Activated CD8-positive, alpha-beta memory T cell treated with anti-CD3 and anti-CD28 coated beads, Interleukin-2, amount 10 ng/mL, durations not matched to agents 7 days and 5 days (primary cell): ENCODE measurements around the gene VIM. TPM values are rescaled to one million over a fixed set of nuclear protein-coding genes. Genes with fewer than 3 reads are reported as not detected.
"Not testable (repeated sequence)": the region's sequence is repeated elsewhere in the genome, so short reads cannot be mapped to it uniquely, and the experiment has no call there.

Experiments
- ATAC-seq: fragments of 150-1000 bp; cut with Tn5 transposase; one replicate; pipeline ENCODE4 v1.10.0; 2021; ENCODE audit warnings: moderate library complexity
- CTCF ChIA-PET: fragments of 350-600 bp; sonication (Branson Sonifier 250); formaldehyde crosslinking; loops from one replicate; lab custom pipeline; 2021; ENCODE audit warnings: antibody characterized with exemption; lab: Charles Lee
- DNase-seq: peaks from one replicate; pipeline ENCODE4 v3.0.0-alpha.2; 2020
- H3K27ac Mint-ChIP-seq: one replicate; pipeline ENCODE4 v1.8.0; 2021; ENCODE audit warnings: mild to moderate bottlenecking, mixed read lengths
- H3K27me3 Mint-ChIP-seq: one replicate; pipeline ENCODE4 v1.8.0; 2021; ENCODE audit warnings: mixed read lengths
- H3K36me3 Mint-ChIP-seq: one replicate; pipeline ENCODE4 v1.8.0; 2021; ENCODE audit warnings: mild to moderate bottlenecking, mixed read lengths
- H3K4me1 Mint-ChIP-seq: one replicate; pipeline ENCODE4 v1.8.0; 2021; ENCODE audit warnings: mixed read lengths
- H3K4me3 Mint-ChIP-seq: one replicate; pipeline ENCODE4 v1.8.0; 2021; ENCODE audit warnings: mild to moderate bottlenecking, moderate library complexity, mixed read lengths
- H3K9me3 Mint-ChIP-seq: one replicate; pipeline ENCODE4 v1.8.0; 2022; ENCODE audit warnings: low read depth, mixed read lengths
- total RNA-seq, 2 experiments: library from RNA; stranded (reverse); gene quantifications; one replicate each; pipeline ENCODE4 v1.2.3, GENCODE V29; 2021

VIM gene
- total RNA-seq, 2 experiments from 2014 or later: 1,771 to 2,143 TPM

GRCh38 chr10:17237915-17238444 is 9.9 kb downstream of the VIM start:
- peaks cover 42% of the 10 kb centered on the region for H3K36me3 Mint-ChIP-seq
- H3K4me1 Mint-ChIP-seq: peaks cover 37% of the 10 kb centered on the region
- H3K27me3 Mint-ChIP-seq: no peaks in the 10 kb centered on the region
- no peak for ATAC-seq
- CTCF ChIA-PET: interaction anchor here (1.6 kb wide), 1 partner anchor 9 kb away, joined by 5 read pairs; no protein-coding TSS in a partner anchor
- H3K9me3 Mint-ChIP-seq: no peaks in the 10 kb centered on the region
- H3K4me3 Mint-ChIP-seq: no peak overlapping the region
- H3K27ac Mint-ChIP-seq: no peak overlapping the region
- DNase-seq: no peak

GRCh38 chr10:17238445-17239291 is 10.6 kb downstream of the VIM start:
- Mint-ChIP-seq H3K9me3 (no peaks in the 10 kb centered on the region), H3K27ac (no peak overlapping the region), H3K36me3 (peaks cover 36% of the 10 kb centered on the region), H3K4me3 (no peak overlapping the region), H3K4me1 (peaks cover 30% of the 10 kb centered on the region), H3K27me3 (no peaks in the 10 kb centered on the region)
- CTCF ChIA-PET: interaction anchor here (1.6 kb wide), 1 partner anchor 8 kb away, joined by 5 read pairs; no protein-coding TSS in a partner anchor
- ATAC-seq: peak; percentile 13
- no peak for DNase-seq

GRCh38 chr10:17239345-17240085 is 11.5 kb downstream of the VIM start:
- no peak for DNase-seq
- ATAC-seq: peak; percentile 8
- no peaks in the 10 kb centered on the region for H3K27me3 Mint-ChIP-seq
- no peak overlapping the region for H3K27ac Mint-ChIP-seq
- peaks cover 22% of the 10 kb centered on the region for H3K4me1 Mint-ChIP-seq
- no peak overlapping the region for H3K4me3 Mint-ChIP-seq
- H3K9me3 Mint-ChIP-seq: no peaks in the 10 kb centered on the region
- CTCF ChIA-PET: interaction anchor here (1.0 kb wide), 1 partner anchor 9 kb away, joined by 4 read pairs; no protein-coding TSS in a partner anchor
- peaks cover 28% of the 10 kb centered on the region for H3K36me3 Mint-ChIP-seq

GRCh38 chr10:17240096-17240495 is 12.1 kb downstream of the VIM start:
- CTCF ChIA-PET: interaction anchor here (1.0 kb wide), 1 partner anchor 10 kb away, joined by 4 read pairs; no protein-coding TSS in a partner anchor
- H3K27ac Mint-ChIP-seq: no peak overlapping the region
- ATAC-seq (no peak), DNase-seq (no peak)
- no peak overlapping the region for H3K4me3 Mint-ChIP-seq
- peaks cover 16% of the 10 kb centered on the region for H3K4me1 Mint-ChIP-seq
- no peaks in the 10 kb centered on the region for H3K9me3 Mint-ChIP-seq
- H3K36me3 Mint-ChIP-seq: peaks cover 22% of the 10 kb centered on the region
- no peaks in the 10 kb centered on the region for H3K27me3 Mint-ChIP-seq

GRCh38 chr10:17240616-17241015 is 12.6 kb downstream of the VIM start:
- Mint-ChIP-seq H3K9me3 (no peaks in the 10 kb centered on the region), H3K27me3 (no peaks in the 10 kb centered on the region), H3K4me1 (peaks cover 11% of the 10 kb centered on the region), H3K4me3 (no peak overlapping the region), H3K27ac (no peak overlapping the region), H3K36me3 (peaks cover 17% of the 10 kb centered on the region)
- DNase-seq (no peak), ATAC-seq (no peak)
- CTCF ChIA-PET: interaction anchor here (1.0 kb wide), 1 partner anchor 10 kb away, joined by 4 read pairs; no protein-coding TSS in a partner anchor

GRCh38 chr10:17241611-17242333 is 13.7 kb downstream of the VIM start:
- DNase-seq (no peak), ATAC-seq (no peak)
- Mint-ChIP-seq H3K36me3 (peaks cover 11% of the 10 kb centered on the region), H3K27ac (peak overlapping the region; percentile 17), H3K27me3 (no peaks in the 10 kb centered on the region), H3K4me3 (no peak overlapping the region), H3K9me3 (peaks cover 3% of the 10 kb centered on the region), H3K4me1 (peaks cover 2% of the 10 kb centered on the region)
- CTCF ChIA-PET: interaction anchor here (0.6 to 0.7 kb wide), 2 partner anchors 36 to 399 kb away, joined by 3 to 4 read pairs; no protein-coding TSS in a partner anchor

GRCh38 chr10:17244700-17245365 is 16.8 kb downstream of the VIM start:
- Mint-ChIP-seq H3K4me3 (no peak overlapping the region), H3K9me3 (peaks cover 3% of the 10 kb centered on the region), H3K27ac (no peak overlapping the region), H3K4me1 (no peaks in the 10 kb centered on the region), H3K27me3 (no peaks in the 10 kb centered on the region), H3K36me3 (peaks cover 12% of the 10 kb centered on the region)
- ATAC-seq (no peak), DNase-seq (no peak)
- CTCF ChIA-PET: interaction anchor here (1.5 kb wide), 1 partner anchor 354 kb away, joined by 3 read pairs; no protein-coding TSS in a partner anchor

- Mint-ChIP-seq H3K27ac (no peak overlapping the region), H3K27me3 (no peaks in the 10 kb centered on the region), H3K36me3 (peaks cover 12% of the 10 kb centered on the region), H3K4me3 (no peak overlapping the region), H3K4me1 (no peaks in the 10 kb centered on the region), H3K9me3 (peaks cover 3% of the 10 kb centered on the region)
- CTCF ChIA-PET: interaction anchor here (1.9 kb wide), 1 partner anchor 9 kb away, joined by 5 read pairs; no protein-coding TSS in a partner anchor
- DNase-seq: no peak
- ATAC-seq: no peak
These were observed 19.2 kb downstream of the VIM start for GRCh38 chr10:17247210-17247609.

GRCh38 chr10:17248964-17249363 is 20.9 kb downstream of the VIM start:
- CTCF ChIA-PET: no interaction called here
- Mint-ChIP-seq H3K27ac (no peak overlapping the region), H3K27me3 (no peaks in the 10 kb centered on the region), H3K36me3 (peaks cover 12% of the 10 kb centered on the region), H3K4me1 (no peaks in the 10 kb centered on the region), H3K4me3 (no peak overlapping the region), H3K9me3 (peaks cover 3% of the 10 kb centered on the region)
- DNase-seq (no peak), ATAC-seq (no peak)

- Mint-ChIP-seq H3K4me3 (no peak overlapping the region), H3K27ac (no peak overlapping the region), H3K36me3 (peaks cover 12% of the 10 kb centered on the region), H3K9me3 (peaks cover 5% of the 10 kb centered on the region), H3K4me1 (no peaks in the 10 kb centered on the region), H3K27me3 (no peaks in the 10 kb centered on the region)
- DNase-seq (no peak), ATAC-seq (no peak)
- CTCF ChIA-PET: interaction anchor here (0.8 kb wide), 1 partner anchor 391 kb away, joined by 3 read pairs; no protein-coding TSS in a partner anchor
These were observed 21.8 kb downstream of the VIM start for GRCh38 chr10:17249820-17250219.

GRCh38 chr10:17250736-17251135 is 22.7 kb downstream of the VIM start:
- ATAC-seq (no peak), DNase-seq (no peak)
- no peak overlapping the region for H3K27ac Mint-ChIP-seq
- H3K27me3 Mint-ChIP-seq: no peaks in the 10 kb centered on the region
- no peak overlapping the region for H3K4me3 Mint-ChIP-seq
- CTCF ChIA-PET: interaction anchor here (0.5 to 0.8 kb wide), 2 partner anchors 115 to 392 kb away, joined by 3 read pairs; no protein-coding TSS in a partner anchor
- peaks cover 4% of the 10 kb centered on the region for H3K4me1 Mint-ChIP-seq
- H3K9me3 Mint-ChIP-seq: peaks cover 5% of the 10 kb centered on the region
- peaks cover 12% of the 10 kb centered on the region for H3K36me3 Mint-ChIP-seq

GRCh38 chr10:17254543-17255050 is 26.6 kb downstream of the VIM start:
- H3K27me3 Mint-ChIP-seq, H3K36me3 Mint-ChIP-seq, DNase-seq, H3K27ac Mint-ChIP-seq, ATAC-seq, H3K9me3 Mint-ChIP-seq, H3K4me3 Mint-ChIP-seq: not testable (repeated sequence)
- H3K4me1 Mint-ChIP-seq: peaks cover 14% of the 10 kb centered on the region
- CTCF ChIA-PET: interaction anchor here (0.8 to 2.3 kb wide), 7 partner anchors 11 to 427 kb away, joined by 3 to 12 read pairs (median 4); no protein-coding TSS in a partner anchor
